ENCODE results near the gene KIFC1.
"Not testable (repeated sequence)": the region's sequence is repeated elsewhere in the genome, so short reads cannot be mapped to it uniquely, and the experiment has no call there.

The KIFC1 gene

GRCh38 chr6:33391278-33391921 is at the start of gene KIFC1:
Gene KIFC1, plus strand, starts transcription at chr6:33391823. Its CDS starts 163 bp downstream, at chr6:33391986.
- peak; percentile 100 for DNase-seq

- DNase-seq, result not testable (repeated sequence)
Observed at GRCh38 chr6:33343606-33343952, 48.0 kb upstream of the KIFC1 start.

- DNase-seq, result peak; percentile 95
Observed at GRCh38 chr6:33343953-33344611, 47.5 kb upstream of the KIFC1 start.

- DNase-seq, result peak; percentile 91
Observed at GRCh38 chr6:33344701-33345697, 46.6 kb upstream of the KIFC1 start.

GRCh38 chr6:33346972-33347371 is 44.7 kb upstream of the KIFC1 start:
- DNase-seq, result not testable (repeated sequence)

GRCh38 chr6:33347816-33348215 is 43.8 kb upstream of the KIFC1 start:
- DNase-seq, result no peak

- DNase-seq, result not testable (repeated sequence)
Observed at GRCh38 chr6:33355860-33356259, 35.8 kb upstream of the KIFC1 start.

- DNase-seq, result no peak
Observed at GRCh38 chr6:33356295-33356694, 35.3 kb upstream of the KIFC1 start.

- DNase-seq, result not testable (repeated sequence)
Observed at GRCh38 chr6:33357160-33357871, 34.3 kb upstream of the KIFC1 start.

- no peak for DNase-seq
Observed at GRCh38 chr6:33359331-33359730, 32.3 kb upstream of the KIFC1 start.

- not testable (repeated sequence) for DNase-seq
Observed at GRCh38 chr6:33363486-33363885, 28.1 kb upstream of the KIFC1 start.

- DNase-seq, result not testable (repeated sequence)
Observed at GRCh38 chr6:33364475-33365205, 27.0 kb upstream of the KIFC1 start.

GRCh38 chr6:33365206-33365971 is 26.2 kb upstream of the KIFC1 start:
- not testable (repeated sequence) for DNase-seq

- no peak for DNase-seq
Observed at GRCh38 chr6:33367009-33367714, 24.5 kb upstream of the KIFC1 start.

GRCh38 chr6:33367715-33368025 is 24.0 kb upstream of the KIFC1 start:
- not testable (repeated sequence) for DNase-seq

GRCh38 chr6:33371901-33372300 is 19.7 kb upstream of the KIFC1 start:
- not testable (repeated sequence) for DNase-seq

- DNase-seq, result no peak
Observed at GRCh38 chr6:33372526-33373123, 19.0 kb upstream of the KIFC1 start.

- DNase-seq, result peak; percentile 7
Observed at GRCh38 chr6:33373960-33374910, 17.4 kb upstream of the KIFC1 start.

GRCh38 chr6:33375143-33375671 is 16.4 kb upstream of the KIFC1 start:
- no peak for DNase-seq

Measured in CD4-positive, alpha-beta T cell treated with Interleukin-4 for 4 hours (primary cell).